Measurements from ENCODE around the gene ARHGAP6.
"Not testable (repeated sequence)": the region's sequence is repeated elsewhere in the genome, so short reads cannot be mapped to it uniquely, and the experiment has no call there.

Gene ARHGAP6

GRCh38 chrX:11648705-11649519, 16.8 kb downstream of the ARHGAP6 start:
- DNase-seq (ENCODE audit: low read depth in 2 of 2), result no peak

- DNase-seq (ENCODE audit: low read depth in 2 of 2), result no peak
Measured at GRCh38 chrX:11647138-11647537, 18.6 kb downstream of the ARHGAP6 start.

GRCh38 chrX:11641349-11642065, 24.2 kb downstream of the ARHGAP6 start:
- no peak for DNase-seq (ENCODE audit: low read depth in 2 of 2)

GRCh38 chrX:11640089-11640488, 25.6 kb downstream of the ARHGAP6 start:
- DNase-seq (ENCODE audit: low read depth in 2 of 2), result no peak

GRCh38 chrX:11632732-11633131, 33.0 kb downstream of the ARHGAP6 start:
- no peak for DNase-seq (ENCODE audit: low read depth in 2 of 2)

- DNase-seq (ENCODE audit: low read depth in 2 of 2), result no peak
Measured at GRCh38 chrX:11629593-11630211, 36.0 kb downstream of the ARHGAP6 start.

- DNase-seq (ENCODE audit: low read depth in 2 of 2), result no peak
Measured at GRCh38 chrX:11628399-11628798, 37.3 kb downstream of the ARHGAP6 start.

- no peak for DNase-seq (ENCODE audit: low read depth in 2 of 2)
Measured at GRCh38 chrX:11626351-11626750, 39.4 kb downstream of the ARHGAP6 start.

GRCh38 chrX:11619441-11619840, 46.3 kb downstream of the ARHGAP6 start:
- DNase-seq (ENCODE audit: low read depth in 2 of 2), result no peak

GRCh38 chrX:11614253-11614652, 51.5 kb downstream of the ARHGAP6 start:
- not testable (repeated sequence) for DNase-seq (ENCODE audit: low read depth in 2 of 2)

- no peak for DNase-seq (ENCODE audit: low read depth in 2 of 2)
Measured at GRCh38 chrX:11611965-11612364, 53.8 kb downstream of the ARHGAP6 start.

GRCh38 chrX:11611161-11611560, 54.6 kb downstream of the ARHGAP6 start:
- no peak for DNase-seq (ENCODE audit: low read depth in 2 of 2)

GRCh38 chrX:11609109-11609508, 56.6 kb downstream of the ARHGAP6 start:
- no peak for DNase-seq (ENCODE audit: low read depth in 2 of 2)

GRCh38 chrX:11606408-11606807, 59.3 kb downstream of the ARHGAP6 start:
- DNase-seq (ENCODE audit: low read depth in 2 of 2), result no peak

GRCh38 chrX:11600578-11600977, 65.1 kb downstream of the ARHGAP6 start:
- no peak for DNase-seq (ENCODE audit: low read depth in 2 of 2)

GRCh38 chrX:11597479-11597878, 68.2 kb downstream of the ARHGAP6 start:
- no peak for DNase-seq (ENCODE audit: low read depth in 2 of 2)

- no peak for DNase-seq (ENCODE audit: low read depth in 2 of 2)
Measured at GRCh38 chrX:11591723-11592346, 73.9 kb downstream of the ARHGAP6 start.

- DNase-seq (ENCODE audit: low read depth in 2 of 2), result no peak
Measured at GRCh38 chrX:11589641-11590040, 76.1 kb downstream of the ARHGAP6 start.

GRCh38 chrX:11588097-11588496, 77.6 kb downstream of the ARHGAP6 start:
- no peak for DNase-seq (ENCODE audit: low read depth in 2 of 2)

- DNase-seq (ENCODE audit: low read depth in 2 of 2), result no peak
Measured at GRCh38 chrX:11585174-11585573, 80.5 kb downstream of the ARHGAP6 start.

GRCh38 chrX:11580789-11581188, 84.9 kb downstream of the ARHGAP6 start:
- DNase-seq (ENCODE audit: low read depth in 2 of 2), result no peak
